CD4-positive, alpha-beta T cell treated with Interleukin-17A for 1 hour (primary cell): ENCODE data around the gene SRMS.
"Not testable (repeated sequence)": the region's sequence is repeated elsewhere in the genome, so short reads cannot be mapped to it uniquely, and the experiment has no call there.

Experiments
- DNase-seq: peaks from one replicate; pipeline ENCODE4 v3.0.0-alpha.2; 2020

SRMS gene

GRCh38 chr20:63578224-63579016, 30.9 kb upstream of the SRMS start:
- no peak for DNase-seq

- DNase-seq = no peak
Observed at GRCh38 chr20:63577317-63577894, 29.9 kb upstream of the SRMS start.

GRCh38 chr20:63576311-63576710, 28.8 kb upstream of the SRMS start:
- no peak for DNase-seq

- no peak for DNase-seq
Observed at GRCh38 chr20:63574829-63575743, 27.5 kb upstream of the SRMS start.

- DNase-seq = peak; percentile 84
Observed at GRCh38 chr20:63574156-63574828, 26.7 kb upstream of the SRMS start, which contains the start of gene HELZ2. Gene HELZ2, minus strand, starts transcription at chr20:63574239. Its CDS starts 1,854 bp downstream, at chr20:63572385.

GRCh38 chr20:63573647-63574131, 26.1 kb upstream of the SRMS start:
- peak; percentile 17 for DNase-seq

GRCh38 chr20:63572788-63573646, 25.5 kb upstream of the SRMS start:
- no peak for DNase-seq

GRCh38 chr20:63572071-63572787, 24.7 kb upstream of the SRMS start:
- DNase-seq = no peak

GRCh38 chr20:63571087-63571478, 23.5 kb upstream of the SRMS start:
- DNase-seq = not testable (repeated sequence)

GRCh38 chr20:63570281-63571086, 22.9 kb upstream of the SRMS start:
- DNase-seq = no peak

- DNase-seq = no peak
Observed at GRCh38 chr20:63568986-63569949, 21.7 kb upstream of the SRMS start.

GRCh38 chr20:63568170-63568981, 20.8 kb upstream of the SRMS start:
- DNase-seq = peak; percentile 25

GRCh38 chr20:63567386-63568169, 20.0 kb upstream of the SRMS start:
- peak; percentile 76 for DNase-seq

GRCh38 chr20:63567136-63567385, 19.5 kb upstream of the SRMS start:
- peak; percentile 40 for DNase-seq

- DNase-seq = no peak
Observed at GRCh38 chr20:63566395-63567135, 19.0 kb upstream of the SRMS start.

GRCh38 chr20:63565699-63566335, 18.3 kb upstream of the SRMS start:
- DNase-seq = no peak
